ENCODE measurements around the gene RLN3.
"Not testable (repeated sequence)": the region's sequence is repeated elsewhere in the genome, so short reads cannot be mapped to it uniquely, and the experiment has no call there.

RLN3 gene

GRCh38 chr19:14005349-14006084 lies 22.4 kb upstream of the RLN3 start:
- H3K4me3 ChIP-seq (replicated peaks; ENCODE audit: low read depth, low read length) = peak overlapping the region; percentile 67

GRCh38 chr19:14006085-14006765 lies 21.7 kb upstream of the RLN3 start, which contains the start of gene RFX1:
Gene RFX1 (minus strand): TSS chr19:14006320. CDS start chr19:13993843, 12,477 bp downstream.
- H3K4me3 ChIP-seq (replicated peaks; ENCODE audit: low read depth, low read length) = peak within 1 kb of the TSS; percentile 67
- no peak for TF ChIP-seq CTCF (IDR thresholded peaks at IDR 0.05; ENCODE audit: low read depth, low read length, missing control alignments)
- peak; percentile 99 for DNase-seq (ENCODE audit: extremely low read depth, low read depth)

More at GRCh38 chr19:14005349-14006084, 22.4 kb upstream of the RLN3 start:
- no peak for TF ChIP-seq CTCF (IDR thresholded peaks at IDR 0.05; ENCODE audit: low read depth, low read length, missing control alignments)
- no peak for DNase-seq (ENCODE audit: extremely low read depth, low read depth)

- DNase-seq (ENCODE audit: extremely low read depth, low read depth) = no peak
- no peak for TF ChIP-seq CTCF (IDR thresholded peaks at IDR 0.05; ENCODE audit: low read depth, low read length, missing control alignments)
- peak overlapping the region; percentile 67 for H3K4me3 ChIP-seq (replicated peaks; ENCODE audit: low read depth, low read length)
Observed at GRCh38 chr19:14006766-14007562, 21.0 kb upstream of the RLN3 start.

GRCh38 chr19:14012378-14012915 lies 15.5 kb upstream of the RLN3 start:
- DNase-seq (ENCODE audit: extremely low read depth, low read depth) = no peak
- TF ChIP-seq CTCF (IDR thresholded peaks at IDR 0.05; ENCODE audit: low read depth, low read length, missing control alignments) = no peak
- H3K4me3 ChIP-seq (replicated peaks; ENCODE audit: low read depth, low read length) = no peak overlapping the region

- H3K4me3 ChIP-seq (replicated peaks; ENCODE audit: low read depth, low read length) = no peak overlapping the region
- no peak for TF ChIP-seq CTCF (IDR thresholded peaks at IDR 0.05; ENCODE audit: low read depth, low read length, missing control alignments)
- no peak for DNase-seq (ENCODE audit: extremely low read depth, low read depth)
Observed at GRCh38 chr19:14015524-14016035, 12.4 kb upstream of the RLN3 start.

GRCh38 chr19:14019100-14019499 lies 8.8 kb upstream of the RLN3 start:
- DNase-seq (ENCODE audit: extremely low read depth, low read depth) = no peak
- no peak for TF ChIP-seq CTCF (IDR thresholded peaks at IDR 0.05; ENCODE audit: low read depth, low read length, missing control alignments)
- H3K4me3 ChIP-seq (replicated peaks; ENCODE audit: low read depth, low read length) = no peak overlapping the region

- not testable (repeated sequence) for DNase-seq (ENCODE audit: extremely low read depth, low read depth); H3K4me3 ChIP-seq (replicated peaks; ENCODE audit: low read depth, low read length)
Observed at GRCh38 chr19:14019739-14020138, 8.2 kb upstream of the RLN3 start.
